ENCODE results near the gene RYR3. TPM values are rescaled to one million over a fixed set of nuclear protein-coding genes. Genes with fewer than 3 reads are reported as not detected.
A peak's percentile ranks its signal among the peaks of the same experiment; 100 is the strongest.

Gene RYR3
- total and polyA plus RNA-seq, 2 donors (not counting 1 experiment from before 2014, with no cell fraction given): 0.17 TPM; not detected in 1

DNA sequence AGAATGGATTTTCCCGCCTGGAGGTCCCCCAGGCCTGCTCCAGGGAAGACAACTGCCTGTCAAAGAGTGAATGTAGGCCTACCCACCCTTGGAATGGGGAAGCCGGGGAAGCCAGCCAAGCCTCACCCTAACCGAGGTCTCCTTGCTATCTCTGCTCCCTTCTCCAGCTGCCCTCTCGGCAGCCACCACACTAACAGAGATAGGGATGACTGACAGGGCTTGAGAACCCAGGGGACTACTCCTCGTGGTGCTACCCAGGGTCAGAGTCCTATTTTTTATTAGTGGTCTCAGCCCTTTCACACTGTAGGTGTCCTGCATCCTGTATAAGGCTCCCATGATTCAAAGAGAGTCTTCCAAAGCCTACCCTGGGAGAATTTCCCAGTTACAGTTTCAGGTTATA, 496.9 kb downstream of the RYR3 start:
- Histone ChIP-seq H3K4me2 (ENCODE audit: extremely low read depth, insufficient read depth, low read length) (no peak overlapping the region), H3K27ac (ENCODE audit: insufficient read depth, low read length) (no peak overlapping the region), H4K20me1 (ENCODE audit: control insufficient read depth, extremely low read depth, insufficient read depth, low read length) (no peaks in the 10 kb centered on the region), H3K4me3 (replicated peaks in 1 of 4; ENCODE audit: control extremely low read depth in 1 of 4, insufficient read depth in 1 of 4, low read depth in 3 of 4, low read length in 4 of 4) (no peak overlapping the region), H3K9me3 (ENCODE audit: control insufficient read depth, insufficient read depth, low read depth, low read length) (no peaks in the 10 kb centered on the region), H3K9ac (ENCODE audit: insufficient read depth, low read length) (no peak overlapping the region), H3K27me3 (ENCODE audit: control insufficient read depth, insufficient read depth, low read length) (no peaks in the 10 kb centered on the region), H3K4me1 (ENCODE audit: control insufficient read depth, extremely low read depth, insufficient read depth, low read length) (no peaks in the 10 kb centered on the region), H3K79me2 (ENCODE audit: control insufficient read depth, insufficient read depth, low read length) (no peaks in the 10 kb centered on the region), H2AFZ (ENCODE audit: low read length) (no peak overlapping the region), H3K36me3 (ENCODE audit: control insufficient read depth, insufficient read depth, low read length) (no peaks in the 10 kb centered on the region)
- TF ChIP-seq CTCF (conservative IDR thresholded peaks at IDR 0.05 in 1 of 2, IDR thresholded peaks at IDR 0.05 in 1 of 2; ENCODE audit: low read depth in 1 of 2, low read length in 2 of 2): no peak
- TF ChIP-seq EZH2 (IDR thresholded peaks at IDR 0.05; ENCODE audit: low read length, missing control alignments): no peak
- DNase-seq (ENCODE audit: low read depth in 2 of 2): no peak

DNA sequence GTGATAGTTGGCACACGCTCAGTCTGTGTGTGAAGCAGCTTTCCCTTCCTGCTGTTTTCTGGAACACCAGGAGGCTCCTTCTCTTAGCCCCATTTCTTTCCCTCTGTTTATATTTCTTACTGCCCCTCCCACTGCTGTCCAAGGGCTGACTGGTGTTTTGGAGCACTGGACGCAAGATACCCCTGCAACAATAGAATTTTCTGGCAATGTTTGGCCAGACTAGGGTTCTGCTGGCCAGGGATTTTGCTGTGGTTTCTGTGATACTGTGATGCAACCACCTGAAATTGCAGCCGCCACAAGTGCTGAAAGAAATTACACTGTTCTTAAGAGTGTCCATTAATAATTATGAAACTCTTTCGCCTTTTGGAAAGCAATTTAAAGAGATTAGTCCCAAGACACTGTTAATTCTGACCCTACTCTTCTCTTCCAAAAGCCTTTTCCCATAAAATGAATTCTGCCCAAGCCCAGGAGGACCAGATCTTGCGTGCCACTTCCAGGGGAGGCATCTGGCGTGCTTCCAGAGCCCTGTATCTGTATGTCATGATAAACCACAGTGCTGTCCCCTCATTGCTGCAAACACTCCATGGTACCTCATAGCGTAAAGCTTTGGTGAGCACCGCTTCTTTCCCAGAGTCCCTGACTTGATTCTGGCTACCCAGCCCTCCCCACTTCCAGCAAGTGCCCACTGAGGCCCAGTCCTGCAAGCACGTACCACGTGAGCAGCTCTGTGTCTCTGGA, 498.1 kb downstream of the RYR3 start:
- Histone ChIP-seq H3K79me2 (ENCODE audit: control insufficient read depth, insufficient read depth, low read length) (no peaks in the 10 kb centered on the region), H3K36me3 (ENCODE audit: control insufficient read depth, insufficient read depth, low read length) (no peaks in the 10 kb centered on the region), H3K4me2 (ENCODE audit: extremely low read depth, insufficient read depth, low read length) (no peak overlapping the region), H3K27me3 (ENCODE audit: control insufficient read depth, insufficient read depth, low read length) (peaks cover under 1% of the 10 kb centered on the region), H3K9ac (ENCODE audit: insufficient read depth, low read length) (no peak overlapping the region), H3K9me3 (ENCODE audit: control insufficient read depth, insufficient read depth, low read depth, low read length) (no peaks in the 10 kb centered on the region), H2AFZ (ENCODE audit: low read length) (no peak overlapping the region), H3K4me3 (replicated peaks in 1 of 4; ENCODE audit: control extremely low read depth in 1 of 4, insufficient read depth in 1 of 4, low read depth in 3 of 4, low read length in 4 of 4) (no peak overlapping the region), H3K27ac (ENCODE audit: insufficient read depth, low read length) (no peak overlapping the region), H3K4me1 (ENCODE audit: control insufficient read depth, extremely low read depth, insufficient read depth, low read length) (no peaks in the 10 kb centered on the region), H4K20me1 (ENCODE audit: control insufficient read depth, extremely low read depth, insufficient read depth, low read length) (no peaks in the 10 kb centered on the region)
- no peak for TF ChIP-seq EZH2 (IDR thresholded peaks at IDR 0.05; ENCODE audit: low read length, missing control alignments)
- no peak for TF ChIP-seq CTCF (conservative IDR thresholded peaks at IDR 0.05 in 1 of 2, IDR thresholded peaks at IDR 0.05 in 1 of 2; ENCODE audit: low read depth in 1 of 2, low read length in 2 of 2)
- DNase-seq (ENCODE audit: low read depth in 2 of 2): peak in 1 of 2 donors; percentile 70

- TF ChIP-seq EZH2 (IDR thresholded peaks at IDR 0.05; ENCODE audit: low read length, missing control alignments): no peak
- peak in 1 of 2 donors; percentile 7 for TF ChIP-seq CTCF (conservative IDR thresholded peaks at IDR 0.05 in 1 of 2, IDR thresholded peaks at IDR 0.05 in 1 of 2; ENCODE audit: low read depth in 1 of 2, low read length in 2 of 2)
- H3K27me3 ChIP-seq (ENCODE audit: control insufficient read depth, insufficient read depth, low read length): peaks cover 2% of the 10 kb centered on the region
- DNase-seq (ENCODE audit: low read depth in 2 of 2): peak in 1 of 2 donors; percentile 11
- H3K4me3 ChIP-seq (replicated peaks in 1 of 4; ENCODE audit: control extremely low read depth in 1 of 4, insufficient read depth in 1 of 4, low read depth in 3 of 4, low read length in 4 of 4): no peak overlapping the region
- H3K4me1 ChIP-seq (ENCODE audit: control insufficient read depth, extremely low read depth, insufficient read depth, low read length): no peaks in the 10 kb centered on the region
- no peak overlapping the region for H3K27ac ChIP-seq (ENCODE audit: insufficient read depth, low read length)
- no peaks in the 10 kb centered on the region for H3K9me3 ChIP-seq (ENCODE audit: control insufficient read depth, insufficient read depth, low read depth, low read length)
- peak overlapping the region; percentile 70 for H2AFZ ChIP-seq (ENCODE audit: low read length)
- no peak overlapping the region for H3K9ac ChIP-seq (ENCODE audit: insufficient read depth, low read length)
- no peaks in the 10 kb centered on the region for H3K36me3 ChIP-seq (ENCODE audit: control insufficient read depth, insufficient read depth, low read length)
- no peaks in the 10 kb centered on the region for H3K79me2 ChIP-seq (ENCODE audit: control insufficient read depth, insufficient read depth, low read length)
- H3K4me2 ChIP-seq (ENCODE audit: extremely low read depth, insufficient read depth, low read length): no peak overlapping the region
- H4K20me1 ChIP-seq (ENCODE audit: control insufficient read depth, extremely low read depth, insufficient read depth, low read length): no peaks in the 10 kb centered on the region
Measured at GRCh38 chr15:33810073-33810595, 499.4 kb downstream of the RYR3 start.
